ENCODE results near the gene PAK1.

The PAK1 gene

GRCh38 chr11:77312107-77312506, 161.8 kb downstream of the PAK1 start:
- TF ChIP-seq, protein P1, sequence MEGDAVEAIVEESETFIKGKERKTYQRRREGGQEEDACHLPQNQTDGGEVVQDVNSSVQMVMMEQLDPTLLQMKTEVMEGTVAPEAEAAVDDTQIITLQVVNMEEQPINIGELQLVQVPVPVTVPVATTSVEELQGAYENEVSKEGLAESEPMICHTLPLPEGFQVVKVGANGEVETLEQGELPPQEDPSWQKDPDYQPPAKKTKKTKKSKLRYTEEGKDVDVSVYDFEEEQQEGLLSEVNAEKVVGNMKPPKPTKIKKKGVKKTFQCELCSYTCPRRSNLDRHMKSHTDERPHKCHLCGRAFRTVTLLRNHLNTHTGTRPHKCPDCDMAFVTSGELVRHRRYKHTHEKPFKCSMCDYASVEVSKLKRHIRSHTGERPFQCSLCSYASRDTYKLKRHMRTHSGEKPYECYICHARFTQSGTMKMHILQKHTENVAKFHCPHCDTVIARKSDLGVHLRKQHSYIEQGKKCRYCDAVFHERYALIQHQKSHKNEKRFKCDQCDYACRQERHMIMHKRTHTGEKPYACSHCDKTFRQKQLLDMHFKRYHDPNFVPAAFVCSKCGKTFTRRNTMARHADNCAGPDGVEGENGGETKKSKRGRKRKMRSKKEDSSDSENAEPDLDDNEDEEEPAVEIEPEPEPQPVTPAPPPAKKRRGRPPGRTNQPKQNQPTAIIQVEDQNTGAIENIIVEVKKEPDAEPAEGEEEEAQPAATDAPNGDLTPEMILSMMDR (IDR thresholded peaks at IDR 0.05; ENCODE audit: insufficient read depth, low read length), result no peak
- TF ChIP-seq POLR2AphosphoS5 (IDR thresholded peaks at IDR 0.05; ENCODE audit: low read depth) (no peak), GABPA (IDR thresholded peaks at IDR 0.05; ENCODE audit: low read depth) (no peak), SPI1 (IDR thresholded peaks at IDR 0.05; ENCODE audit: borderline replicate concordance, low read depth) (no peak)
- TF ChIP-seq, protein P2, sequence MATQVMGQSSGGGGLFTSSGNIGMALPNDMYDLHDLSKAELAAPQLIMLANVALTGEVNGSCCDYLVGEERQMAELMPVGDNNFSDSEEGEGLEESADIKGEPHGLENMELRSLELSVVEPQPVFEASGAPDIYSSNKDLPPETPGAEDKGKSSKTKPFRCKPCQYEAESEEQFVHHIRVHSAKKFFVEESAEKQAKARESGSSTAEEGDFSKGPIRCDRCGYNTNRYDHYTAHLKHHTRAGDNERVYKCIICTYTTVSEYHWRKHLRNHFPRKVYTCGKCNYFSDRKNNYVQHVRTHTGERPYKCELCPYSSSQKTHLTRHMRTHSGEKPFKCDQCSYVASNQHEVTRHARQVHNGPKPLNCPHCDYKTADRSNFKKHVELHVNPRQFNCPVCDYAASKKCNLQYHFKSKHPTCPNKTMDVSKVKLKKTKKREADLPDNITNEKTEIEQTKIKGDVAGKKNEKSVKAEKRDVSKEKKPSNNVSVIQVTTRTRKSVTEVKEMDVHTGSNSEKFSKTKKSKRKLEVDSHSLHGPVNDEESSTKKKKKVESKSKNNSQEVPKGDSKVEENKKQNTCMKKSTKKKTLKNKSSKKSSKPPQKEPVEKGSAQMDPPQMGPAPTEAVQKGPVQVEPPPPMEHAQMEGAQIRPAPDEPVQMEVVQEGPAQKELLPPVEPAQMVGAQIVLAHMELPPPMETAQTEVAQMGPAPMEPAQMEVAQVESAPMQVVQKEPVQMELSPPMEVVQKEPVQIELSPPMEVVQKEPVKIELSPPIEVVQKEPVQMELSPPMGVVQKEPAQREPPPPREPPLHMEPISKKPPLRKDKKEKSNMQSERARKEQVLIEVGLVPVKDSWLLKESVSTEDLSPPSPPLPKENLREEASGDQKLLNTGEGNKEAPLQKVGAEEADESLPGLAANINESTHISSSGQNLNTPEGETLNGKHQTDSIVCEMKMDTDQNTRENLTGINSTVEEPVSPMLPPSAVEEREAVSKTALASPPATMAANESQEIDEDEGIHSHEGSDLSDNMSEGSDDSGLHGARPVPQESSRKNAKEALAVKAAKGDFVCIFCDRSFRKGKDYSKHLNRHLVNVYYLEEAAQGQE (IDR thresholded peaks at IDR 0.05; ENCODE audit: insufficient replicate concordance, low read depth), result no peak

DNA sequence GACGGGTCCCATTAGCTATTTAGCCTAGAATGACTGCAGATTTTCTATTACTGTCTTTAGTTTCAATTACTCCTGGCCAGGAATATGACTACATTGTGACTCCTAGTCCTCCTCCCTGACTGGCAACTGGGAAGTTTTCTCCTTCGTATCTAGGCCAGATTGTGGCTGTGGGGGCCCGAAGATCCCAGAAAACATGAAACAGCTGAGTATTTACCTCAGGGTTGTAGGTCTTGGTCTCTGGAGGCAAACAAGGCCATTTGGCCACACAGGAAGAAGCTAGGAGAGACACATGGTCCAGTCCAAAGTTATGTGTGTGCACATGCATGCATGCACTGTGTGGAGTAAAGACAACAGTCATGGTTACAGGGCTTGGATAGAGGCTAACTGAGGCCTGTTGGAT, 162.2 kb downstream of the PAK1 start:
- H3K27ac ChIP-seq (replicated peaks), result no peak overlapping the region
- no peak for TF ChIP-seq SPI1 (IDR thresholded peaks at IDR 0.05; ENCODE audit: borderline replicate concordance, low read depth)
- TF ChIP-seq, protein P1 (IDR thresholded peaks at IDR 0.05; ENCODE audit: insufficient read depth, low read length), result no peak
- no peak for TF ChIP-seq POLR2AphosphoS5 (IDR thresholded peaks at IDR 0.05; ENCODE audit: low read depth)
- no peak for TF ChIP-seq GABPA (IDR thresholded peaks at IDR 0.05; ENCODE audit: low read depth)
- TF ChIP-seq, protein P2 (IDR thresholded peaks at IDR 0.05; ENCODE audit: insufficient replicate concordance, low read depth), result no peak
- H3K27me3 ChIP-seq (ENCODE audit: insufficient read depth, poor library complexity, severe bottlenecking), result no peaks in the 10 kb centered on the region
- H3K4me3 ChIP-seq (replicated peaks; ENCODE audit: insufficient read depth, low read length), result no peak overlapping the region
- no peak for DNase-seq (ENCODE audit: low read depth in 1 of 2, low spot score in 1 of 2)

More at GRCh38 chr11:77312107-77312506, 161.8 kb downstream of the PAK1 start:
- Histone ChIP-seq H3K27ac (replicated peaks) (no peak overlapping the region), H3K4me3 (replicated peaks; ENCODE audit: insufficient read depth, low read length) (no peak overlapping the region), H3K27me3 (ENCODE audit: insufficient read depth, poor library complexity, severe bottlenecking) (no peaks in the 10 kb centered on the region)
- DNase-seq (ENCODE audit: low read depth in 1 of 2, low spot score in 1 of 2), result no peak

GRCh38 chr11:77310721-77311120, 163.2 kb downstream of the PAK1 start:
- H3K27ac ChIP-seq (replicated peaks), result no peak overlapping the region
- no peak for DNase-seq (ENCODE audit: low read depth in 1 of 2, low spot score in 1 of 2)
- TF ChIP-seq GABPA (IDR thresholded peaks at IDR 0.05; ENCODE audit: low read depth) (no peak), SPI1 (IDR thresholded peaks at IDR 0.05; ENCODE audit: borderline replicate concordance, low read depth) (no peak), POLR2AphosphoS5 (IDR thresholded peaks at IDR 0.05; ENCODE audit: low read depth) (no peak)
- TF ChIP-seq, protein P1 (IDR thresholded peaks at IDR 0.05; ENCODE audit: insufficient read depth, low read length), result no peak
- TF ChIP-seq, protein P2 (IDR thresholded peaks at IDR 0.05; ENCODE audit: insufficient replicate concordance, low read depth), result no peak
- no peak overlapping the region for H3K4me3 ChIP-seq (replicated peaks; ENCODE audit: insufficient read depth, low read length)
- H3K27me3 ChIP-seq (ENCODE audit: insufficient read depth, poor library complexity, severe bottlenecking), result no peaks in the 10 kb centered on the region
